Measurements from ENCODE around the gene KLRF2.

DNA sequence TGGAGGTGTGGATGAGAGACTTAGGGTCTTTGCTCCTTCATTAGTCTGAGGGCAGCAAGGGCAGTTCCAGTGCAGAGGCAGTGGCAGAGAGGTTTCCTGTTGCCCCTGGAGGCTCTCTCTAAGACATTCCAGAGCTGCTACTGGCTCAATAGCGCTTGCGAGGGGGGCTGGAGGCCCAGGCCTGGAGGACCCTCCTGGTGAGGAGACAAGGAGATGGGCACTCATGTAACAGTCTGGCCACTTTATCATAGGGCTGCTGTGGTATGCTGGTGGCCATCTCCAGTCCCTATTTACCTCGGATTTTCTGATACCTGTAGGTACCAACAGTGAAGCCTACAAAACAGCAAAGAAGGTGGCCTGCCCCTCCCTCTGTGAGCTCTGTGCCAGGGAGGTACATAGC is 38.2 kb downstream of the KLRF2 start:
- TF ChIP-seq, protein P1, sequence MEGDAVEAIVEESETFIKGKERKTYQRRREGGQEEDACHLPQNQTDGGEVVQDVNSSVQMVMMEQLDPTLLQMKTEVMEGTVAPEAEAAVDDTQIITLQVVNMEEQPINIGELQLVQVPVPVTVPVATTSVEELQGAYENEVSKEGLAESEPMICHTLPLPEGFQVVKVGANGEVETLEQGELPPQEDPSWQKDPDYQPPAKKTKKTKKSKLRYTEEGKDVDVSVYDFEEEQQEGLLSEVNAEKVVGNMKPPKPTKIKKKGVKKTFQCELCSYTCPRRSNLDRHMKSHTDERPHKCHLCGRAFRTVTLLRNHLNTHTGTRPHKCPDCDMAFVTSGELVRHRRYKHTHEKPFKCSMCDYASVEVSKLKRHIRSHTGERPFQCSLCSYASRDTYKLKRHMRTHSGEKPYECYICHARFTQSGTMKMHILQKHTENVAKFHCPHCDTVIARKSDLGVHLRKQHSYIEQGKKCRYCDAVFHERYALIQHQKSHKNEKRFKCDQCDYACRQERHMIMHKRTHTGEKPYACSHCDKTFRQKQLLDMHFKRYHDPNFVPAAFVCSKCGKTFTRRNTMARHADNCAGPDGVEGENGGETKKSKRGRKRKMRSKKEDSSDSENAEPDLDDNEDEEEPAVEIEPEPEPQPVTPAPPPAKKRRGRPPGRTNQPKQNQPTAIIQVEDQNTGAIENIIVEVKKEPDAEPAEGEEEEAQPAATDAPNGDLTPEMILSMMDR (IDR thresholded peaks at IDR 0.05), result no peak
- no peak for TF ChIP-seq POLR2A (IDR thresholded peaks at IDR 0.05)

Measured in right lobe of liver (tissue), 4 donors.